ENCODE data around the gene LRRC74B. TPM values are rescaled to one million over a fixed set of nuclear protein-coding genes. Genes with fewer than 3 reads are reported as not detected.
A peak's percentile ranks its signal among the peaks of the same experiment; 100 is the strongest.

LRRC74B gene
- total and polyA plus RNA-seq, 2 experiments from 2014 or later = not detected

- H3K4me2 ChIP-seq (ENCODE audit: unreplicated experiment) = no peak overlapping the region
- no peaks in the 10 kb centered on the region for H3K36me3 ChIP-seq (ENCODE audit: low read depth)
- no peaks in the 10 kb centered on the region for H3K27me3 ChIP-seq (replicated peaks; ENCODE audit: insufficient read depth)
- WGBS, 2 experiments (ENCODE audit: low coverage in 1 of 2, low lambda C conversion rate in 2 of 2, missing lambda C conversion rate in 2 of 2) = 71 to 79% methylated on average over 7 to 8 of the region's 8 CpGs
- H3K4me3 ChIP-seq = no peak overlapping the region
- in situ Hi-C loops (cut with MboI) = no loop called here
- no peaks in the 10 kb centered on the region for H3F3A ChIP-seq (ENCODE audit: insufficient read depth)
- H4K20me1 ChIP-seq (ENCODE audit: insufficient read depth) = no peaks in the 10 kb centered on the region
- no peak overlapping the region for H3K9ac ChIP-seq
- H3K9me3 ChIP-seq (ENCODE audit: low read depth) = no peaks in the 10 kb centered on the region
- no peak for DNase-seq
- H3K79me2 ChIP-seq (ENCODE audit: insufficient read depth) = no peaks in the 10 kb centered on the region
- no peak for TF ChIP-seq EZH2 (IDR thresholded peaks at IDR 0.05; ENCODE audit: insufficient read depth, poor library complexity, severe bottlenecking)
- no peak for TF ChIP-seq EZH2phosphoT487 (IDR thresholded peaks at IDR 0.05; ENCODE audit: insufficient read depth, low read depth)
- no peak overlapping the region for H3K27ac ChIP-seq
- H3K9me2 ChIP-seq (ENCODE audit: insufficient read depth) = no peaks in the 10 kb centered on the region
- no peak overlapping the region for H2AFZ ChIP-seq
- H3K4me1 ChIP-seq (ENCODE audit: insufficient read depth) = no peaks in the 10 kb centered on the region
Observed at GRCh38 chr22:21025266-21025665, 20.5 kb upstream of the LRRC74B start.

- H3K79me2 ChIP-seq (ENCODE audit: insufficient read depth) = no peaks in the 10 kb centered on the region
- in situ Hi-C loops (cut with MboI) = no loop called here
Observed at GRCh38 chr22:21025763-21026755, 19.7 kb upstream of the LRRC74B start.

GRCh38 chr22:21026783-21027692 lies 18.7 kb upstream of the LRRC74B start:
- no peaks in the 10 kb centered on the region for H3K4me1 ChIP-seq (ENCODE audit: insufficient read depth)
- DNase-seq = peak; percentile 73
- in situ Hi-C loops (cut with MboI) = no loop called here

More at GRCh38 chr22:21025763-21026755, 19.7 kb upstream of the LRRC74B start:
- Histone ChIP-seq H3K9ac (no peak overlapping the region), H3K4me3 (no peak overlapping the region), H3K36me3 (ENCODE audit: low read depth) (no peaks in the 10 kb centered on the region), H3K27me3 (replicated peaks; ENCODE audit: insufficient read depth) (no peaks in the 10 kb centered on the region), H2AFZ (no peak overlapping the region), H3K27ac (no peak overlapping the region), H4K20me1 (ENCODE audit: insufficient read depth) (no peaks in the 10 kb centered on the region), H3K4me1 (ENCODE audit: insufficient read depth) (no peaks in the 10 kb centered on the region), H3F3A (ENCODE audit: insufficient read depth) (no peaks in the 10 kb centered on the region), H3K9me2 (ENCODE audit: insufficient read depth) (no peaks in the 10 kb centered on the region), H3K4me2 (ENCODE audit: unreplicated experiment) (no peak overlapping the region), H3K9me3 (ENCODE audit: low read depth) (no peaks in the 10 kb centered on the region)
- DNase-seq = no peak
- WGBS, 2 experiments (ENCODE audit: low coverage in 1 of 2, low lambda C conversion rate in 2 of 2, missing lambda C conversion rate in 2 of 2) = 77 to 83% methylated on average over 26 to 27 of the region's 27 CpGs
- TF ChIP-seq EZH2phosphoT487 (IDR thresholded peaks at IDR 0.05; ENCODE audit: insufficient read depth, low read depth) (no peak), EZH2 (IDR thresholded peaks at IDR 0.05; ENCODE audit: insufficient read depth, poor library complexity, severe bottlenecking) (no peak)

More at GRCh38 chr22:21026783-21027692, 18.7 kb upstream of the LRRC74B start:
- Histone ChIP-seq H3F3A (ENCODE audit: insufficient read depth) (no peaks in the 10 kb centered on the region), H3K27me3 (replicated peaks; ENCODE audit: insufficient read depth) (0 out of 2 replicates have a peak, but pooled peaks cover 6% of the 10 kb centered on the region), H3K4me3 (no peak overlapping the region), H3K9me2 (ENCODE audit: insufficient read depth) (no peaks in the 10 kb centered on the region), H3K4me2 (ENCODE audit: unreplicated experiment) (no peak overlapping the region), H3K27ac (no peak overlapping the region), H3K79me2 (ENCODE audit: insufficient read depth) (no peaks in the 10 kb centered on the region), H3K36me3 (ENCODE audit: low read depth) (no peaks in the 10 kb centered on the region), H3K9me3 (ENCODE audit: low read depth) (no peaks in the 10 kb centered on the region), H2AFZ (no peak overlapping the region), H3K9ac (no peak overlapping the region), H4K20me1 (ENCODE audit: insufficient read depth) (no peaks in the 10 kb centered on the region)
- TF ChIP-seq EZH2 (IDR thresholded peaks at IDR 0.05; ENCODE audit: insufficient read depth, poor library complexity, severe bottlenecking) (no peak), EZH2phosphoT487 (IDR thresholded peaks at IDR 0.05; ENCODE audit: insufficient read depth, low read depth) (no peak)
- 58 to 60% methylated on average over 14 of the region's 14 CpGs for WGBS, 2 experiments (ENCODE audit: low coverage in 1 of 2, low lambda C conversion rate in 2 of 2, missing lambda C conversion rate in 2 of 2)
